ENCODE results near the gene TRAF3.
"Not testable (repeated sequence)": the region's sequence is repeated elsewhere in the genome, so short reads cannot be mapped to it uniquely, and the experiment has no call there.

TRAF3 gene

GRCh38 chr14:102926104-102926503 is 148.9 kb downstream of the TRAF3 start:
- DNase-seq = no peak

DNA sequence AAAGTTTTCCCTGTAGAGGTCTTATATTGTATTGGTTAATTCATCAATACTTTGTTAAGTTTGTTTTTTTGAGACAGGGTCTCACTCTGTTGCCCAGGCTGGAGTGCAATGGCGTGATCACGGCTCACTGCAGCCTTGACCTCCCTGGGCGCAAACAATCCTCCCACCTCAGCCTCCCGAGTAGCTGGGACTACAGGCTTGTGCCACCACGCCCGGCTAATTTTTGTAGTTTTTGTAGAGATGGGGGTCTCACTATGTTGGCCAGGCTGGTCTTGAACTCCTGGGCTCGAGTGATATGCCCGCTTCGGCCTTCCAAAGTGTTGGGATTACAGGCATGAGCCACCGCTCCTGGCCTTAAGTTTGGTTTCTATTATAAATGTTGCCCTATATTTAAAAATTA is 149.6 kb downstream of the TRAF3 start:
- not testable (repeated sequence) for DNase-seq

- no peak for DNase-seq
Measured at GRCh38 chr14:102927346-102927877, 150.2 kb downstream of the TRAF3 start.

- no peak for DNase-seq
Measured at GRCh38 chr14:102927878-102928411, 150.7 kb downstream of the TRAF3 start.

GRCh38 chr14:102928412-102929240 is 151.4 kb downstream of the TRAF3 start:
- peak; percentile 49 for DNase-seq

DNA sequence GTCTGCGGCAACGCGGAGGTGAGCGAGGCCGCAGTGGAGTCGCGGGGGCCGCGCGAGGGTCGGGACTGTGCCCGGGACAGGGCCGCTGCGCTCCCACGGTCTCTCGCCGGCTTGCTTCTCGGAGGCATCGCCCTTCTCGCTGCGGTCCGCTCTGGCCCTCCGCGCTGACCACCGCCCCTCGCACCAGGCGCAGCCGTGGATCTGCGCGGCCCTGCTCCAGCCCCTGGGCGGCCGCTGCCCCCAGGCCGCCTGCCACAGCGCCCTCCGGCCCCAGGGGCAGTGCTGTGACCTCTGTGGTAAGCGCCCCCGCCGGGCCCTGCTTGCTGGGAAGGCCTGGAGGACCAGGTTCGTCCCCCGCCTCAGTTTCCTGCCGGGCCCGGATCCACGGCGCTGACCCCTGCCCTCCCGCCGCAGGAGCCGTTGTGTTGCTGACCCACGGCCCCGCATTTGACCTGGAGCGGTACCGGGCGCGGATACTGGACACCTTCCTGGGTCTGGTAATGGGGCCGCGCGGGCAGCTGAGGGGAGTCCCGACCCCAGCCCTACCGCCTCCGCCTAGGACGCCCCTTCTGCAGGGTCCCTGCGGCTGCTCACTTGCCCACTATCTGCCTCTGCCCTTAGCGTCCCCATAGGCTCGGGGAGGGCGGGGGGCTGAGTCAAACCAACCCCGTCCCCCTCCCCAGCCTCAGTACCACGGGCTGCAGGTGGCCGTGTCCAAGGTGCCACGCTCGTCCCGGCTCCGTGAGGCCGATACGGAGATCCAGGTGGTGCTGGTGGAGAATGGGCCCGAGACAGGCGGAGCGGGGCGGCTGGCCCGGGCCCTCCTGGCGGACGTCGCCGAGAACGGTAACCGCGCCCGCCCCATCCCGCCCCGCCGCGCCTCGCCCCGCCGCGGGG is 152.2 kb downstream of the TRAF3 start:
- no peak for DNase-seq

DNA sequence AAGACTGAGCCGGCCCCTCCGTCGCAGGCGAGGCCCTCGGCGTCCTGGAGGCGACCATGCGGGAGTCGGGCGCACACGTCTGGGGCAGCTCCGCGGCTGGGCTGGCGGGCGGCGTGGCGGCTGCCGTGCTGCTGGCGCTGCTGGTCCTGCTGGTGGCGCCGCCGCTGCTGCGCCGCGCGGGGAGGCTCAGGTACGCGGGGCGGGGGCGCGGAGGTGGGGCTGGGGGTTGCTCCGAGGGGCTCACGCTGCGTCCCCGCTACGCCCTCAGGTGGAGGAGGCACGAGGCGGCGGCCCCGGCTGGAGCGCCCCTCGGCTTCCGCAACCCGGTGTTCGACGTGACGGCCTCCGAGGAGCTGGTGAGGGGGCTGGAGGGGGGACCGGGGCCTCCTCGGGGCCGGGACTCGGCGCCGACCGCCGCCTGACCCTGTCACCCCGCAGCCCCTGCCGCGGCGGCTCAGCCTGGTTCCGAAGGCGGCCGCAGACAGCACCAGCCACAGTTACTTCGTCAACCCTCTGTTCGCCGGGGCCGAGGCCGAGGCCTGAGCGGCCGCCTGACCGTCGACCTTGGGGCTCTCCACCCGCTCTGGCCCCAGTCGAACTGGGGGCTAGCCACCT is 153.0 kb downstream of the TRAF3 start:
- DNase-seq = no peak

DNA sequence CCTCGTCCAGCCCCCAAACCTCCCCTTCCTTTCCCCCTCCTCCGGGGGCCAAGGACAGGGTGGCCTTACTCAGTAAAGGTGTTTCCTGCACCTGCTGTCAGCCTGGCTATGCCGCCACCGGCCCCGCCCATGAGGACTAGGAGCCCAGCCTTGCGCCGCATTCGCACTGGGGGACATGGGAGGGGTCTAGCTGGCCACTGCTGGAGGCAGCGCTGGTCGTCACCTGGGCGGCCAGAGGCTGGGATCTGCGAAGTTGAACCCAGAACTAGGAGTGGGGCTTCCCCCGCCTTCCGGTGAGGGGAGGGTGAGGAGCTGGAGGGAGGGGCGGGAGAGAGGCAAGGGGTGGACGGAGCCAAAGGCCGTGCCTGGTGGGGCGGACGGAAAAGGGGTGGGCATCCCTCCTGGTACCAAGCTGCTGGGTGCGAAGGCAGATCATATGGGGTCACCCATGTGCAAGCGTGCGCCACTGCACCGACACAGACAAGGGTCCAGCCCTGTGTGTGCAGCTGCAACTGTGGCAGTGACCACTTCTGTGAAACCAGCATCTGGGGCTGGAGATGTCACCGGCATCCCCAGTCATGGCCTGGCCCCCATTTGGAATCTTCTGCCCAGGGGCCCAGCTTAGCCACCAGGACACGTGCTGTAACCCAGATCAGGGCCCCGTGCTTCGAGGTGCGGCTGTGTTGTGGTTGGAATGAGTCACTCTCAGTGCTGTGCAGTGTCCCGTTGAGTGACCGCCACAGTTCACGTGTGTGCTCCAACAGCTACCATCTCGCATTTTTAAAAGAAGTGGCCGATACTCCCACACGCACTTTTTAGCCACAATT is 153.7 kb downstream of the TRAF3 start:
- no peak for DNase-seq

GRCh38 chr14:102931580-102932285 is 154.5 kb downstream of the TRAF3 start:
- DNase-seq = no peak

GRCh38 chr14:102932484-102933248 is 155.4 kb downstream of the TRAF3 start:
- DNase-seq = no peak

DNA sequence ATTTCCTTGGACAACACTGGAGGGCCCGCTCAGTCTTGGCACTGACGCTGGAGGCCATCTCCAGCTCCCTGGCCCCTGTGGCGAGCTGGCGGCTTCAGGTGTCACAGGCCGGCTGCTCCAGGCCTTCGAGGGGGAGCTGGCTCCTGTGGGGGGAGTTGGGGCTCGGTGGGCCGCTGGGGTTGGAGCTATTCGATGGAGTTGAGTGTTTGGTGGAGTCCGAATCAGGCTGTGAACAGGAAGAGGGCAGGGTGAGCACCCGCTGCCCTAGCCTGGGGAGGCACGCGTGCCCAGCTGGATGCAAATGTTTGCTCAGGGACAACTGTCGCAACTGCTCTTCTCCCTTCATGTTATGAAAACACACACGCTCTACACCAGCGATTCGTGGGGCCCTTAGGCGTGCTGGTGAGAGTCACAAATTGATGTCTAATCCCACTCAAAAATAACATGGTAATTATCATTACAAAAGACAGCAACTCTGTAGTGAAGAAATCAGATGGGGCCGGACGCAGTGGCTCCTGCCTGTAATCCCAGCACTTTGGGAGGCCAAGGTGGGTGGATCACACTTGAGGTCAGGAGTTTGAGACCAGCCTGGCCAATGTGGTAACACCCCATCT is 156.5 kb downstream of the TRAF3 start:
- no peak for DNase-seq

DNA sequence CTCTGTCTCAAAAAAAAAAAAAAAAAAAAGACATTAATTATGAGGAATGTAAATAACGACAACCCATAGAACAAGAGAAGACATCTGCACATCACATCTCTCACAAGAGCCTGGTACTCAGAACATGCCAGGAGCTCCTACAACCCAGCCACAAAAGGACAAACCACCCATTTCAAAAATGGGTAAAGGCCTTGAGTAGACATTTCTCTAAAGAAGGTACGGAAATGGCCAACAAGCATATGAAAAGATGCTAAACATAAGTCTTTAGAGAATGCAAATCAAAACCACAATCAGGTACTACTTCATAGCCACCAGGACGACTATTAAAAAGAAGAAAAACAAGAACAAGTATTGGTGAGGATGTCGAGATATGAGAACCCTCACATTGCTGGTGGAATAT is 158.5 kb downstream of the TRAF3 start:
- DNase-seq = no peak

GRCh38 chr14:102937331-102938175 is 160.3 kb downstream of the TRAF3 start:
- DNase-seq = no peak

GRCh38 chr14:102938191-102938590 is 160.9 kb downstream of the TRAF3 start:
- DNase-seq = no peak

DNA sequence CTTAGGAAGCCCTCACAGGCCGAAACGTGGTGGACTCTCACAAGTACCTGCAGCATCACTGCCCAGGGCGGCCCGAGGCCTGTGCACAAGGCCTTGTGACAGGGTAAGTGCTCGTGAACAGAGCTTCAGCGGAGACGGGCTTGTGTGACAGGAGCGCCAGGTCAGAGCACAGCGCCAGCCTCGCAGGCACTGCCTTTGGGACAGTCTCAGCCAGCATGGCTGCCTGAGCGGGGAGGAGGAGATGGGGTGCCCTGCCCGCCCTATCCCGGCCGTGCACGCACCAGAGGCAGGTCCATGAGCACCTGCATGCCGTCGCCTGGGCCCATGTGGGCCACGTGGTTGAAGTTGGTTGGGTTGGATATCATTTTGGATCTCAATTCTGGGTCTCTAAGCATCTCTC is 162.1 kb downstream of the TRAF3 start:
- DNase-seq = no peak

- no peak for DNase-seq
Measured at GRCh38 chr14:102939820-102940561, 162.7 kb downstream of the TRAF3 start.

- DNase-seq = no peak
Measured at GRCh38 chr14:102940729-102941362, 163.6 kb downstream of the TRAF3 start.

Data from activated CD4-positive, alpha-beta T cell treated with anti-CD3 and anti-CD28 coated beads, Interleukin-10, Interleukin-2, amounts not matched to agents 100 ng/mL and 50 ng/mL, durations not matched to agents 16 hours and 8 hours (primary cell).